GM18499 (cell line): ENCODE results near the gene NUAK1.

Experiments used
- ATAC-seq: cut with Tn5 transposase; IDR thresholded peaks from one replicate; pipeline ENCODE4 v1.9.1; 2021; ENCODE audit warnings: moderate number of reproducible peaks; ENCODE audit not compliant: insufficient read depth, unreplicated experiment

Gene NUAK1

DNA sequence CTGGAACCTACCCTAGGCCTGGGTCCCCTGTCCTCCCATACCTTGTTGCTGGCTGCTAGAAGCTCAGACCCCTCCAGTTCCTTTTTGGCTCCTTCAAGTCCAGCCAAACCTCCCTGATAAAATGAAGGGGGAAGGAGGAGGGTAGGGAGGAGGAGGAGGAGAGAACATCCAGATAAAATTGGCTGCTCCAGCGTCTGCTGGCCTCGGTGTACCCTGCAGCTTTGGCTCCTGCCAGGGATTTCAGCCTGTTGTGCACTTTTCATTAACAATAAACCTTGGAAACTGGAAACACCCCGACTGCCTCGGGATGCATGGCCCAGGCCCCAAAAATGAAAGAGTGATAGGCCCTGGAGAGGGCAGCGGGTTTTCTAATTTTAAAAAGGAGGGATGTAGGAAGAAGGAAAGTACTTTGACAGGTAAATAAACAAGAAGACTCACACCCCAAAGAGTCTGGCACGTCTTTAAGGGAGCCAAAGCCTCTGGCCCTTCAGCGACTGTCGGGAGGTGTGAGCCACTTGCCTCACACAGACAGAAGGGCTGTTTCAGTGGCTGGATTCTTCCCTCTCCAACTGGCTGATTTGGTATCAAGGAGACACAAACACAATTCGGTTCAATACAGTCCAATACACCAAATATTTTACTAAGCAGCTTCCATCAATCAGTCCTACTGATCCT lies 49.8 kb downstream of the NUAK1 start:
- no peak for ATAC-seq

DNA sequence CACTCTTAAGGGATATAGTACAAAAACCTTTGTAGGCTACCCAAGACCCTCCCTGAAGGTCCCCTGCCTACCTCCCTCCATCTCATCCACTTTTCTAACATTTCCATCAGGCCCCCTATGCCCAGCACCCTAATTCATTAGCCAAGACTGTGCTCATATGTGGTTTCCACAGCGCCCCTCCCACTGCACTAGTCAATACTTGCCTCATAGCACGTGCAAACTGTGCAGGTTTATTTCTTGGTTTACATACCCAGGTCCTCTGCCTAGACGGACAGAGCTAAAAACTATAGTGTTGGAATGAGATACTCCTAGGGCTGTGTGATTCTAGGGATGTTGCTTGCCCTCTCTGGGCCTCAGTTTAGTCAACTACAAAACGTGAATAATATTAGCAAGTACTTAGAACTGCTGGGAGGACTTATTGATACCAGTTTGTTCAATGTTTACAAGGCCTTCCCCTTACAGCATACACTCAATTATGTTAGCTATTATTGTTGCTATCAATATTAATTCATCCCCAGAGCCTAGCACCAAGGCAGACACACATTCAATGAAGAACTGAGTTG lies 50.4 kb downstream of the NUAK1 start:
- no peak for ATAC-seq

DNA sequence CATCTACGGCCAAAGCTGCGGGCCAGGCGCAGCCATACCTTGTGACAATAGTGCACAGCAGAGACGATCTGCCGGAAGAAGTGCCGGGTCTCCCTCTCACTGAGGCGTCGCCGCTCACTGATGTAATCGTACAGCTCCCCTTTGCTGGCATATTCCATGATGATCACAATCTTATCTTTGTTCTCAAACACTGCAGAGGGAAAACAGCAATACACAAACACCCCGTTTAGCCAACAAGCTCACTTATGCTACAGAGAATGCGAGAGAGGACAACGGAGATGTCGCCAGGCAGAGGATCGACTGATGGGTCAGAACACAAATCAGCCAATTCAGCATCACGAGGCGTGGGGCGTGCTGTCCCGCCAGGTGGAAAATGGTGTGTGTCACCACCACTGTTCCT lies 52.1 kb downstream of the NUAK1 start:
- ATAC-seq: no peak

DNA sequence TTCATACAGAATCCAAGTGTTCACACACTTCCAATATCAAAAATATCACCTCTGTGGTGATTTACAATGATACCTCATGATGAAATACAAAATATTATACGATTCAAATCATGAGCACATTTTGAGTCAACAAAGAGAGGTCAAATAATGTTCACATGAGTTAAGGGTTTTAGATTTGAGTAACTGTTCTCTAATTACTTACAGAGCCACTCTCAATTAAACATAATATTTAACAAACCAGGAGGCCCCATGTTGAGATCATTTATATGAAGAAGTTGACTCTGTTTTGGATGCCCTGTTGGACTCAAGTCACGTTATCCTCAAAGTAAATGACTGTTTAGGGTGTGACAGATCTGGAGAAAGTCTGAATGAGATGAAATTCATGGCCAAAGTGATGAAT lies 53.5 kb downstream of the NUAK1 start:
- no peak for ATAC-seq

DNA sequence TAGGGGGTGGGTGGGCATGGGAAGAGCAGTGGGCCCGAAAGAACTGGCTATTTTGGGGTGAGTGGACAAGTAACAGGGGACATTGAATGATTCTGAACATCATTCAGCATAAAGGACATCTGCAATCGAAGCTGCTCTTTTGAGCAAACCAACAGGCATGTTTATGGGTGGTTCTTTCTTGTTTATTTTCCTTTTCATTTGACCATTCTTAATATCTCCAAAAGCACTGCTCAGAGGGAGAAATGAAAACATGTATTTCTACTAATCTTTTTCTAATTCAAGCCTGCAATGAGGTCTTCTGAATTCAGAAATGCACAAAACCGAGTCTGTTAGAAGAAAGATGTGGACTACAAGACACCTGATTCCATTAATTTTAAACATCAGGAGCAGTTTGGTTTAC lies 54.0 kb downstream of the NUAK1 start:
- ATAC-seq: no peak

DNA sequence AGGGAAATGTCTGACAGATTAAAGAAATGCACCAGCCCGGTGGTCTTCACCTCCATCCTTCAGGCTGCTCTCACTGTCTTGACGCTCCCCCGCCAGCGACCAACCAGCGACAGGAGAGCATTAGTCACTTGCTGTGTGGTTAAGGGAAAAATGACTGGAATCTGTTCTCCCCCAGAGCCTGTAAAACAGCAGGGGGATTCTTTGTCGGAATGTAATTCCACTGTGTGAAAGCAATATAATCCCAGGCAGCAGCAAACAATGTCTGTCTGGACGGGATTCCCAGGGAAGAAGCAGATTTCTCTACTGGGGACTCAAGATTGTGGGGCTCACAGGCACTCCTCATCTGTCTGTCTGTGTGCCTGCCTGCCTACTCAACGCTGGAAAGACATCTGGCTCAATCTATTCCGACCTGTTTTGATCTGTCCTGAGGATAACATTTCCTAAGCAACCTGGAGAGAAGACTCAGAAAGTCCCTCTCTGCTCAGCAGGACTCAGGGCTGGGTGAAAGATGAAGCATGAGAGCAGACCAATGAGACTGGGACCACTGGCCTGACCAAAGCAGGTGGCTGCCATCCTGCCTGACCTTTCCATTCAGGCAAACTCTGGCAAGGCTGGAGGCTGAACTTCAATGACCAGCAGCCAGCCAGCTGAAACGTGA lies 54.6 kb downstream of the NUAK1 start:
- no peak for ATAC-seq

DNA sequence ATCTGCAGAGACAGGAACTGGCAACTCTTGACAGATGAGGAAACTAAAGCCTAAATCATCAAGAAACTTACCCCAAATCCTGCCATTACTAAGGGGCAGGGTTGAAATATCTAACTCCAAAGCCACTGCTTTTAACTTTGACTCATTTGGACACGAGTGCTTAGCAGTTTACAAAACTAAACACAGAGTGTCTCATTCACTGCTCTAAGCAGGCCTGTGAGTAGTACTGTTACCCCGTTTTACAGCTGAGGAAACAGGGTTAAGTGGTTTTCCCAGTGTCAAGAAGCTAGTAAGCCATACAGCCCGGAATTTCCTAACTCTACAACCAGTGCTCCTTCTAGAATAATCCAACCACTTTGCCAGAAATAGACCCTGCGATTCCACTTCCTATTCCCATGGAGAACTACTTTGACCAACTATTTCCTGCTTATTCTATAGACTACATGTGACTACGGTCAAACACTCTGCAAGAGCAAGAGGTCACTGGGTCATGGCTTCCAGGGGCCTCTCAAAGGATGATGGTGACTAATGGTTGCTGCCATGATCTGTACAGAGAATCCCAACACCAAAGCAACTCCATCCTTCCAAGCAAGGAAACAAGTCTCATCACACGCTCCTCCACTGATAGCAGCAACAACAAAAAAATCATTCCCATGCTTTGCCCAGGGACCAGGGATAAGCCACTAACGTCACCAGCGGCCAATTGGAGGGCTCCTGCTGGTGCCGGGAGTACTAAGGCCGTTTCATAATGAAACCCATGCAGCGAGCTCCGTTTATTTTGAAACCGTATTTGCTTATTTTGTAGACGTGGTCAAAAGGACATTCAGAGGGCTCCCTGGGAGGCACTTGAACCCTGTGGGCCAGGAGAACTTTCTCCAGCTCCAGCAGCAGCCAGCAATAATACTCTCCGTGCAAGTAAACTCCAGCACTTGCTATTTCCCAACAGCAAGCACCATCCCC lies 56.3 kb downstream of the NUAK1 start:
- ATAC-seq: no peak

DNA sequence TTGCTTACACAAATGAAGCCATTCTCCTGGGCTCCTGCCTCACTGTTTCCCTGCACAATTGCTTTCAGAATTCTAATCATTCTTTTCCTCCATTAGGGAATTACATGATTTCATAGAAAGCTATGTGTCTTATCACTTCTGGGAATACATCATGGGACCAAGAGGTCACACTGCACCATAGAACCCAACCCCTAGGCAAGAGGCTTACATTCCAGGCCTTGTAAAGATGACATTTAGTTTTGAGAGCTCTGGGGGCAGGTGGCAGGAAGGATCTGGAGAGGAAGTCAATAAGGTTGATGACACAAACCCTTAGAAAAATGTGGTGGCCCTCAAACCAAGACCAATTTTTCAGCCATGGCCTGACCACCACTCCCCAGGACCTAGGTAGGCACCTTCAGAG lies 57.1 kb downstream of the NUAK1 start:
- ATAC-seq: no peak

DNA sequence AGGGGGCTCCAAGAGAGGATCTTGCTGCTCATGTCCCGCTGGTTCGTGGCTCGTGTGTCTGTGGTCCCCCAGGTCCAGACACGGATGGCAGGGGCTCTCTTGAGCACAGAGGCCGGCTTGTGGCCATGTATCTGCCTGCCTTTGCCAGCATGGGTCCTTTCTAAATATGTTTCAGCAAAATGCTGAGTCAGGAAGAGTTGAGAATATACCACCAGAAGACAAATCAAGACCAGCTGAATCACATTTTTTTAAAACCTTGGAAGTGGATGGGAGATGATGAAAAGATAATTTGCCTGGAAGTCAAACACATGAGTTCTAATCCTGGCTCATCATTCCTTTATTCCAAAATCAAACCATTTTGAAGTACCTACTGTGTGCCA lies 58.0 kb downstream of the NUAK1 start:
- no peak for ATAC-seq

DNA sequence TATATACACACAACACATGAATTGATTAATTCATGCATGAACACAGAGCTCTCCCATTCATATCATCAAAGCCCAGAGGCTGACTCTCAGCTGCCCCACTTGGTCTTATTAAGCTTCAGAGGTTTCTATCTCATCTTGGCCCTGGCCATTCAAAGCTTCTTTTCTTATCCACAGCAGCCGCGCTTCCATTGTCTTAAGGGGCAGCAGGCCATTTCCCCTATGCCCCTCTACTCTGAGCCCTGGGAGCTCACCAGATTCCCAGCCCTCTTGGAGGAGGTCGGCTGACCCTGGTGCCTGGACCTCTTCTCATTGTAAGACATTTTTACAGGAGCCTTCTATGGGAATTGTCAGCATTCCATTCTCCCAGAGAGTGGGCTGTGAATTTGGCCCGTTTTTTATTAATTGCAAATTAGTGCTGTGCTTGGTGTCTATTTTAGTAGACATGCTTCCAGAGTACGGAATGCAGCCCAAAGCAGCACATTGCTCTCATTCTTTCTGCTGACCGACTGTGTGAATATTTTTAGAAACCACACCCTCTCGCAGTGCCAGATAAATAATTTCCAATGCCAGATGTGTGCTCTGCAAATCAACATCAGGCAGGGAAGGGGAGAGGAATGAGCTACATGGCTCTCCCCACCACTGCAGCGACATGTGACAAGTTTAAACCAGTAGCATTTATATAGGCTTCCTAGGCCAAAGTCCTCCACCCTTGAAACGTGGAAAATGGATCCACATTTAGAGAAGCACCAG lies 58.5 kb downstream of the NUAK1 start:
- no peak for ATAC-seq

DNA sequence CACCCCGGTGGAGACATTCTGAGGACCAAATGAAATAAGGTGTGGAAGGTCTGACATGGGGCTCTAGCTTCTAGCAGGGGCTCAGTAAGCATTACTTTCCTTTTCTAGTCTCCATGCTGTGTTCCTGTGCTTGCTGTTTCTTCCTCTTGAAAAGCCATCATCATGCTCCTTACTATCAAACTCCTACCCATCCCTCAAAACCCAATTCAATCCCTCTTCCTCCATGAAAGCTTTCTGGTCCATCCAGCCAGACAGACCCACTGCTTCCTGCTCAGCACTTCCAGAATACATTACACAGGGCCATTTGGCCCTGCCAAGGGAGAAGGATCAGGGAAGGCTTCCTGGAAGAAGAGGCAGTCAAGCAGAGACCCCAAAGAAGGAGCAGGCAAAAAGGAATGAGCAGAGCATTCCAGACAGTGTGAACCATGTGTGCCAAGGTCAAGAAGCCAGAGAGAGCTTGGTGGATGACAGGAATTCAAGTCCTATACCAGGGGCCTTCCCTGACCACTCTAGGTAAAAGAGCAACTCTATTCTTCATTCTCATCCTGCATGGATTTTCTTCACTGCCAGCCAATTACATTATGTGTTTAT lies 59.5 kb downstream of the NUAK1 start:
- no peak for ATAC-seq

DNA sequence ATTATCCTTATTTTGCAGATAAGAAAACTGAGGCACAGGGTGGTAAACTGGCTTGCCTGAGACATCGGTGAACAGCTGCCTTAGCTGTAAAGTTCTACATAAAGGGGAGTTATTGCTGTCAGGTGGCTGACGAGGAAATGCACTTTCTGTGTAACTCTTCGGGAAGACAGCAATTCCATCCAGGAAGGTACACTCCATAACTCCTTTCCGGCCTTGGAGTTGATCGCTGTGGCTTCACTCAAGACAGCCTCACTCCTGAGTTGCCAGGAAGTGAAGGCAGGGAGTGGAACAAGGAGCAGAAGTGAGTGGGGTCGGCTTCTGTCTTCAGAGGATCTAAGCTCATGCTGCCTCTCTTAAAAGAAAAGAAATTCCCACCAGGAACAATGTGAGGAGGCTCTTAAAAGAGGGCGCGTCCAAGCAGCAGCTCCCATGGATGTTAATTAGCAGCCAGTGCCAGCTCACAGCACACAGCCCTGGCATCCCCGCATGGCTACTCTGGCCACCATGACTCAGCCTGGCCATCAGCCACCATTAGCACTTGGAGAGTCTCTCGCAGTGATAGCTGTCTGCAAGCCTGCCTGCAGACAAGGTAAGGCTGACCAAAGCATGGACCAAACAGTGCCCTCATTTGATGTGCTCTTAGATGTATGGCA lies 60.3 kb downstream of the NUAK1 start:
- ATAC-seq: no peak

DNA sequence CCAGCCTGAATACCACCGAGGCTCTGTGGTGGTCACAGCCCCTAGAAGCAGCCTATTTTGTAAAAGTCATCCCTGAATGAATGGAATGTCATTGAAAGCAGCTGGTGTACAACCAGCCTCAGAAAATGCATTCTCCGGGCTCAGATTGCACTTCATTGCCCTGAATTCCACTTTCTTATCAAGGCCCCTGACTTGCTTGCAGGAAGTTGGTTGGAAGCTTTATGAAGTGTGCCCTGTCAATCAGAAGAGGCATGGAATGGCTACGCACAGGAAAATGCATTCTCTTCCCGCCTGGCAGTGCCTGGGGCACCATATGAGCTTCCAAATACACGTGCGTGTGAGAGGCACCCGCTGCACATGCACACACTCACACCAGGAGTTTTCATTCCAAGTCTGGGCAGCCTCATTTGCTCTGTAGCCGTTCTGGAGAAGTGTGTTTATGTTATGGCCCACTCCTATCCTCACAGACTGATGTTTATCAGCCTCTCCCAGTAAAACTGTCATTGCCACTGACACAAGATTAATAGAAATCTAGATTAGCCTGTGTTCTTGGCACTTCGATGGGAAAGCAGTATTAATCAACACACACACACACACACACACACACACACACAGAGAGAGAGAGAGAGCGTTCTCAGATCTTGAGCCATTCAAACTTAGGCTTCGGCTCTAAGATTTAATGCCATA lies 63.9 kb downstream of the NUAK1 start:
- ATAC-seq: no peak

DNA sequence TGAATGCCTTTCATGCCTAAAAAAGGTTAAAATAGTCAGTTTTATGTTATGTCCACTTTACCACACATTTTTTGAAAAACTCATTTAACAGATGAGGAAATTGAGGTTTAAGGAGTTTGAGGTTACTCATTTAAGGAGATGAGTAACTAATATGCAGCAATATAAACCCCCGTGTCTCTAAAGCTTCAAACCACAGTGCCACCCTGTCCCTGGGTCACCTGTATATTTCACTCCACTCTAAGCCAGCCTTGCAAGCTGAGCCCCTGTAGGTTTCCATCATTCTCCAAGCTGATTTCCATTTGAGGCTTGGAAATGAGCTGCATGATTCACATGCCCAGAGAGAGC lies 64.4 kb downstream of the NUAK1 start:
- no peak for ATAC-seq

DNA sequence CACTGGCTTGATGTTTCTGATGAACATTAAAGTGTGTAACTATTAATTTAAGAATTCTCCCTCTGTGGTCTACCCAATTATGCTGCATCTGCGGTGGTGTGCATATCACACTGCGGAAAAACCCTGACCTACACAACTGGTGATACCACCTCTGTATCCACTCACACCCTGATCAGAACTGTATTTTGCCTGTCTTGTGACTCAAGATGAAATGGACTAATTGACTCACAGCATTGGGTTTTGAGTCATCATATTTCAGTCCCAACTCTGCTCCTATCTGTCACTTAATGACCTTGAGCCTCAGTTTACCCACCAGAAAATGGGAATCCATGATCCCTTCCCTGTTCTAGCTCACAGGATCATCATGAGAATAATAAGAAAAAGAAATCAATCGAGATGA lies 65.6 kb downstream of the NUAK1 start:
- ATAC-seq: no peak

DNA sequence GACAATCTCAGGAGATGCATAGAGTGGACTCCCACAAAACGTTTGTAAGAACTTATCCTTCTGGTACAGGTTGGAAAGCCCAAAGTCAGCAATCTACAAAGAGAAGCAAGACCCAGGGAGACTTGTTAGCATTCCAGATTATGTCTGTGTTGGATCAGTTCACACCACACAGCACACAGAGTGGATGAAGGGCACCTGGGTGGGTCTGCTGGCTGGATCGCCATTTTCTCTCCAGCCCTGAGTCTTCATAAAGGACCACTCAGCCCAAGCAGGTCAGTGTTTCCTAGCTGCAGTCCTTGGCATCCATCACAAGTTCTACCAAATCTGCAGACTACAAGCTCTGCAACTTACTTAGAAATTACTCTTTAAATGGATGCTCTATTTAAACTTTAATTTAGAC lies 66.0 kb downstream of the NUAK1 start:
- no peak for ATAC-seq

DNA sequence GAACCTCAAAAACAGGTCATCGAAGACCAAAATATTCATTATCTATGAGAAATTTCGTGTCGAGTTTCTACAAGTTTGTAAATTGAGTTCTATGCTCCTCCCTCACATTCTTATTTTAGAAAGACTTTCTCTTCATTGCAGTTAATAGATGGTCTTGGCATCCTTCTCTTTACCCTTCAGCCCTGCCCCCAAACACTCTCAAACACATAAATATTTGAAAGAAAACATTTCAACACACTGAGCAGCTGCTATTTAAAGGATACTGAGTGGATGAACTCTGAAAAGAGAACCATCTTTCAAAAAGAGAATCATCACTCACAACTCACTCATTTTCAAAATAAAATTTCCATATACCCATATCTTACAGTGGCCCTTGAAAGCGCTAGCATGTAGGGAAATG lies 67.1 kb downstream of the NUAK1 start:
- ATAC-seq: no peak

DNA sequence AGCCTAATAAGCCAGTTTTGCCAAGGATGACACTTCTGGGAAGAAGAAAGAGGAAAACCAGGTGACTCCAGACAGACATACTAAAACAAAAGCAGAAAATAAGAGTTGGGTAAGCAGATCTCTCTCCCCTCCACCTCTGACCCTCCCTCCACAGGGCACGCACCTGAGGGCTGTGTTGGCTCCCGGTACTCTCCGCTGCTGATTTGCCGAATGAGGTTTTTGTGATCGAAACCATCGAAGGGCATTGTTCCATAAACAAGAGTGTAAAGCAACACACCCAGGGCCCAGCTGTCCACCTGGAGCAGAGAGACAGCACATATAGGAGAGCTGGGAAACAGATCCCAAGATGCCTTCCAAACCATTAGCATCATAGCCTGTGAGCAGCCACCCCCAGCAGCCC lies 68.1 kb downstream of the NUAK1 start:
- ATAC-seq: no peak

DNA sequence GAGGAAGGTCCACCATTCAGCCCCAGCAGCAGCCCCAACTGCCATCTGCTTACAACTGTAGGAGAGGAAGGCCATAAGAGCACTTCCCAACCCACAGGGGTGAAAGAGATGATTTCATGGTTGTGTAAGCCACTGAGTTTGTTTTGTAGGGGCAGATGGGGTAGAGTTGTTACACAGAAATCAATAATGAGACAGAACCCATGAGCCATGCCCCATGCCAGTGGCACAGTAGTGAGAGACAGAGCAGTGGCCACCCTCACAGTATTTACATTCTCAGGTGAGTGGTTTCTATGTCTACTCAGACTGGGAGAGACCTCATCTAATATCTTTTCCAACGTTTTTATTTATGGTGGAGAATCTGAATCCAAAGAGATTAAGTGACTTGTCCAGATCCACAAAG lies 68.6 kb downstream of the NUAK1 start:
- ATAC-seq: no peak
